Measurements from ENCODE around the gene CTIF.

The CTIF gene

GRCh38 chr18:48842259-48843061 is 303.6 kb downstream of the CTIF start:
- no peak for DNase-seq

- no peak for DNase-seq
Observed at GRCh38 chr18:48843162-48843561, 304.3 kb downstream of the CTIF start.

GRCh38 chr18:48843596-48843995 is 304.8 kb downstream of the CTIF start:
- DNase-seq, result no peak

- no peak for DNase-seq
Observed at GRCh38 chr18:48844271-48844670, 305.4 kb downstream of the CTIF start.

GRCh38 chr18:48845174-48845573 is 306.3 kb downstream of the CTIF start:
- DNase-seq, result no peak

- no peak for DNase-seq
Observed at GRCh38 chr18:48846423-48846932, 307.6 kb downstream of the CTIF start.

- DNase-seq, result no peak
Observed at GRCh38 chr18:48847807-48848486, 309.1 kb downstream of the CTIF start.

GRCh38 chr18:48848641-48849143 is 309.9 kb downstream of the CTIF start:
- no peak for DNase-seq

- no peak for DNase-seq
Observed at GRCh38 chr18:48850822-48851598, 312.2 kb downstream of the CTIF start.

- DNase-seq, result no peak
Observed at GRCh38 chr18:48851599-48851960, 312.7 kb downstream of the CTIF start.

GRCh38 chr18:48852292-48852691 is 313.5 kb downstream of the CTIF start:
- no peak for DNase-seq

GRCh38 chr18:48852794-48853193 is 314.0 kb downstream of the CTIF start:
- no peak for DNase-seq

GRCh38 chr18:48853588-48853987 is 314.8 kb downstream of the CTIF start:
- no peak for DNase-seq

- no peak for DNase-seq
Observed at GRCh38 chr18:48854780-48855179, 315.9 kb downstream of the CTIF start.

GRCh38 chr18:48855422-48856377 is 316.9 kb downstream of the CTIF start:
- no peak for DNase-seq

GRCh38 chr18:48857023-48857694 is 318.3 kb downstream of the CTIF start:
- no peak for DNase-seq

- no peak for DNase-seq
Observed at GRCh38 chr18:48858676-48859075, 319.8 kb downstream of the CTIF start.

- peak; percentile 47 for DNase-seq
Observed at GRCh38 chr18:48859311-48860268, 320.8 kb downstream of the CTIF start.

GRCh38 chr18:48860269-48861180 is 321.7 kb downstream of the CTIF start:
- DNase-seq, result peak; percentile 42
